GM23338 (cell line): ENCODE results near the gene DCLK3. TPM values are rescaled to one million over a fixed set of nuclear protein-coding genes. Genes with fewer than 3 reads are reported as not detected.

Experiments
- ATAC-seq: fragments of 200-7000 bp; cut with Tn5 transposase; 3 replicates; pipeline ENCODE4 v1.9.1; 2020
- DNase-seq: peaks from one replicate; pipeline ENCODE4 v3.0.0-alpha.2; 2015; ENCODE audit warnings: low spot score
- H2AFZ ChIP-seq: fragments of 200-600 bp; sonication (generic); 2 replicates; pipeline ENCODE4 v1.8.0; 2016; ENCODE audit warnings: antibody characterized with exemption, mild to moderate bottlenecking, moderate library complexity
- H3F3A ChIP-seq: fragments of 200-600 bp; sonication (generic); replicated peaks from 2 replicates; pipeline ENCODE4 v1.8.0; 2017; ENCODE audit warnings: antibody characterized with exemption, mixed run types, low read depth
- H3K27ac ChIP-seq: fragments of 200-600 bp; sonication (generic); 2 replicates; pipeline ENCODE4 v1.6.1; 2016; ENCODE audit warnings: low read depth
- H3K27me3 ChIP-seq: fragments of 200-600 bp; sonication (generic); 2 replicates; pipeline ENCODE4 v1.8.0; 2016; ENCODE audit warnings: mild to moderate bottlenecking, mixed run types, moderate library complexity; ENCODE audit not compliant: insufficient read depth
- H3K36me3 ChIP-seq: fragments of 200-600 bp; sonication (generic); 2 replicates; pipeline ENCODE4 v1.8.0; 2016; ENCODE audit warnings: mild to moderate bottlenecking; ENCODE audit not compliant: insufficient read depth
- H3K4me1 ChIP-seq: fragments of 200-600 bp; sonication (generic); 2 replicates; pipeline ENCODE4 v1.8.0; 2016; ENCODE audit warnings: mild to moderate bottlenecking, moderate library complexity; ENCODE audit not compliant: insufficient read depth
- H3K4me2 ChIP-seq: fragments of 200-600 bp; sonication (generic); 2 replicates; pipeline ENCODE4 v1.7.1; 2017; ENCODE audit warnings: mixed run types
- H3K4me3 ChIP-seq: fragments of 200-600 bp; sonication (generic); 2 replicates; pipeline ENCODE4 v1.6.1; 2016; ENCODE audit warnings: mixed run types
- H3K79me2 ChIP-seq: fragments of 200-600 bp; sonication (generic); replicated peaks from 2 replicates; pipeline ENCODE4 v1.8.0; 2017; ENCODE audit warnings: mild to moderate bottlenecking; ENCODE audit not compliant: insufficient read depth
- H3K9me2 ChIP-seq: fragments of 200-600 bp; sonication (generic); 2 replicates; pipeline ENCODE4 v1.8.0; 2017; ENCODE audit not compliant: insufficient read depth
- H4K20me1 ChIP-seq: fragments of 200-600 bp; sonication (generic); replicated peaks from 2 replicates; pipeline ENCODE4 v1.8.0; 2017; ENCODE audit warnings: mild to moderate bottlenecking; ENCODE audit not compliant: insufficient read depth
- H3K27ac Mint-ChIP-seq: 2 replicates; pipeline ENCODE4 v1.8.0; 2020; ENCODE audit warnings: inconsistent platforms, mild to moderate bottlenecking, moderate library complexity, mixed read lengths
- H3K27me3 Mint-ChIP-seq: 3 replicates; pipeline ENCODE4 v1.8.0; 2022; ENCODE audit warnings: low read depth, mild to moderate bottlenecking, moderate library complexity, mixed read lengths, inconsistent platforms; ENCODE audit not compliant: insufficient read depth, poor library complexity
- H3K36me3 Mint-ChIP-seq: 3 replicates; pipeline ENCODE4 v1.8.0; 2021; ENCODE audit warnings: low read depth, mild to moderate bottlenecking, inconsistent platforms, moderate library complexity, mixed read lengths
- H3K4me1 Mint-ChIP-seq: 3 replicates; pipeline ENCODE4 v1.8.0; 2020; ENCODE audit warnings: mild to moderate bottlenecking, inconsistent platforms, mixed read lengths
- H3K4me3 Mint-ChIP-seq: 3 replicates; pipeline ENCODE4 v1.8.0; 2021; ENCODE audit warnings: moderate library complexity, mild to moderate bottlenecking, inconsistent platforms, mixed read lengths
- H3K9me3 Mint-ChIP-seq: 3 replicates; pipeline ENCODE4 v1.8.0; 2020; ENCODE audit warnings: moderate library complexity, mild to moderate bottlenecking, inconsistent platforms, mixed read lengths
- CREB1 ChIP-seq: fragments of 250-450 bp; sonication (Bioruptor Pico); IDR thresholded peaks from 2 replicates; pipeline ENCODE4 v1.5.0; 2020; ENCODE audit warnings: low read depth, mild to moderate bottlenecking, moderate library complexity
- ETS1 ChIP-seq: IDR thresholded peaks from 2 replicates; pipeline ENCODE4 v1.6.1; 2016; ENCODE audit warnings: antibody characterized with exemption
- EZH2 ChIP-seq: fragments of 200-600 bp; sonication (generic); IDR thresholded peaks from one replicate; pipeline ENCODE4 v1.8.0; 2017; ENCODE audit warnings: antibody characterized with exemption, mild to moderate bottlenecking, low read depth; ENCODE audit not compliant: unreplicated experiment
- EZH2phosphoT487 ChIP-seq: fragments of 200-600 bp; sonication (generic); IDR thresholded peaks from one replicate; pipeline ENCODE4 v1.8.1; 2018; ENCODE audit warnings: antibody characterized with exemption; ENCODE audit not compliant: unreplicated experiment
- JUNB ChIP-seq: IDR thresholded peaks from one replicate; pipeline ENCODE4 v1.6.1; 2016; ENCODE audit warnings: antibody characterized with exemption; ENCODE audit not compliant: unreplicated experiment
- NANOG ChIP-seq: IDR thresholded peaks from 2 replicates; pipeline ENCODE4 v1.6.1; 2016; ENCODE audit warnings: antibody characterized with exemption, borderline replicate concordance
- POLR2AphosphoS5 ChIP-seq: IDR thresholded peaks from 2 replicates; pipeline ENCODE4 v1.6.1; 2016; ENCODE audit warnings: antibody characterized with exemption, low read depth
- REST ChIP-seq: IDR thresholded peaks from one replicate; pipeline ENCODE4 v1.6.1; 2018; ENCODE audit warnings: antibody characterized with exemption; ENCODE audit not compliant: unreplicated experiment
- STAT1 ChIP-seq: IDR thresholded peaks from one replicate; pipeline ENCODE4 v1.6.1; 2016; ENCODE audit warnings: antibody characterized with exemption; ENCODE audit not compliant: unreplicated experiment
- ZNF114 ChIP-seq: fragments of 250-450 bp; sonication (Bioruptor Pico); IDR thresholded peaks from 2 replicates; pipeline ENCODE4 v1.5.0; 2020; ENCODE audit warnings: mild to moderate bottlenecking, moderate library complexity
- ZNF331 ChIP-seq: fragments of 250-450 bp; sonication (Bioruptor Pico); IDR thresholded peaks from 2 replicates; pipeline ENCODE4 v1.5.0; 2020; ENCODE audit warnings: low read depth, mild to moderate bottlenecking, moderate library complexity
- ZNF462 ChIP-seq: fragments of 250-450 bp; sonication (Bioruptor Pico); IDR thresholded peaks from 2 replicates; pipeline ENCODE4 v1.5.0; 2020; ENCODE audit warnings: mild to moderate bottlenecking, moderate library complexity
- polyA plus RNA-seq: library from polyadenylated mRNA; unstranded; fragments of >200 nt; fragmentation: Nextera tagmentation; extraction: Ambion mirVana; gene quantifications from 2 replicates; pipeline ENCODE4 v1.2.1, GENCODE V29; 2016
- total RNA-seq: library from RNA; depleted of rRNA; stranded (reverse); fragments of >200 nt; shearing (Covaris generic); gene quantifications from 2 replicates; pipeline ENCODE4 v1.2.3, GENCODE V29; 2014

DCLK3 gene
- total and polyA plus RNA-seq, 2 experiments from 2014 or later = 0.40 to 0.66 TPM

GRCh38 chr3:36681867-36682266 lies 82.5 kb downstream of the DCLK3 start (continued):
- TF ChIP-seq REST = no peak

- Mint-ChIP-seq H3K36me3 (peaks cover 17% of the 10 kb centered on the region), H3K9me3 (peaks cover 27% of the 10 kb centered on the region), H3K4me1 (0 out of 3 replicates have a peak, but pooled peaks cover 4% of the 10 kb centered on the region), H3K27ac (no peak overlapping the region), H3K27me3 (peaks cover 2% of the 10 kb centered on the region), H3K4me3 (no peak overlapping the region)
- Histone ChIP-seq H3K27ac (no peak overlapping the region), H3K36me3 (no peaks in the 10 kb centered on the region), H3K27me3 (no peaks in the 10 kb centered on the region), H3K79me2 (no peaks in the 10 kb centered on the region), H2AFZ (no peak overlapping the region), H4K20me1 (no peaks in the 10 kb centered on the region), H3K4me2 (no peak overlapping the region), H3K4me1 (no peaks in the 10 kb centered on the region), H3K4me3 (no peak overlapping the region), H3F3A (no peaks in the 10 kb centered on the region), H3K9me2 (0 out of 2 replicates have a peak, but pooled peaks cover 4% of the 10 kb centered on the region)
- ATAC-seq = no peak
- DNase-seq = no peak
- TF ChIP-seq ZNF331 (CRISPR knock-in tag) = no peak
- no peak for TF ChIP-seq REST
- TF ChIP-seq EZH2 = no peak
- no peak for TF ChIP-seq NANOG
- TF ChIP-seq JUNB = no peak
- TF ChIP-seq POLR2AphosphoS5 = no peak
- no peak for TF ChIP-seq ETS1
- no peak for TF ChIP-seq EZH2phosphoT487
- TF ChIP-seq ZNF114 (CRISPR knock-in tag) = no peak
- TF ChIP-seq CREB1 (CRISPR knock-in tag) = no peak
- no peak for TF ChIP-seq STAT1
- no peak for TF ChIP-seq ZNF462 (CRISPR knock-in tag)
Measured at GRCh38 chr3:36680952-36681351, 83.4 kb downstream of the DCLK3 start.
